Thoracic aorta (tissue), 2 donors: ENCODE data around the gene XG. TPM values are rescaled to one million over a fixed set of nuclear protein-coding genes. Genes with fewer than 3 reads are reported as not detected.

Experiments used
- ATAC-seq: fragments of 150-250 bp; one replicate; pipeline ENCODE4 v1.8.0; 2017; ENCODE audit warnings: low read depth; ENCODE audit not compliant: insufficient number of reproducible peaks, low FRiP score
- DNase-seq: peaks from one replicate; pipeline ENCODE4 v3.0.0-alpha.2; 2020; ENCODE audit warnings: low spot score
- H3K27ac ChIP-seq, 2 donors: fragments of 200-600 bp; sonication (generic); 1 replicate in 1 of 2; 2 replicates in 1 of 2; pipeline ENCODE4 v1.5.1; 2016; ENCODE audit warnings: mild to moderate bottlenecking in 2 of 2, moderate library complexity in 2 of 2
- H3K27me3 ChIP-seq: fragments of 200-600 bp; sonication (generic); replicated peaks from 2 replicates; pipeline ENCODE4 v1.6.0; 2016; ENCODE audit warnings: mild to moderate bottlenecking; ENCODE audit not compliant: insufficient read depth
- H3K36me3 ChIP-seq: fragments of 200-600 bp; sonication (generic); one replicate; pipeline ENCODE4 v1.5.1; 2016
- H3K4me1 ChIP-seq, 2 donors: fragments of 200-600 bp; sonication (generic); 1 replicate in 1 of 2; 2 replicates in 1 of 2; pipeline versions ENCODE4 v1.5.1 to v1.6.0; 2016; ENCODE audit warnings: low read depth in 2 of 2, mild to moderate bottlenecking in 1 of 2; ENCODE audit not compliant: control insufficient read depth in 1 of 2
- H3K4me3 ChIP-seq: fragments of 200-600 bp; sonication (generic); 2 replicates; pipeline ENCODE4 v1.5.1; 2016; ENCODE audit warnings: mild to moderate bottlenecking
- H3K9me3 ChIP-seq: fragments of 200-600 bp; sonication (generic); 2 replicates; pipeline ENCODE4 v1.5.1; 2016
- total RNA-seq, 2 donors: library from RNA; depleted of rRNA; stranded (reverse); fragments of >200 nt; gene quantifications; one replicate each; pipeline versions ENCODE4 v1.1.0 to v1.2.3, GENCODE V29; 2016
- TF ChIP-seq, protein P1 (sequence below): fragments of 200-600 bp; sonication (generic); IDR thresholded peaks from one replicate; pipeline ENCODE4 v1.5.1; 2019; ENCODE audit warnings: antibody characterized with exemption

XG gene
- total RNA-seq, 2 donors from 2014 or later, result 18.1 to 29.6 TPM

DNA sequence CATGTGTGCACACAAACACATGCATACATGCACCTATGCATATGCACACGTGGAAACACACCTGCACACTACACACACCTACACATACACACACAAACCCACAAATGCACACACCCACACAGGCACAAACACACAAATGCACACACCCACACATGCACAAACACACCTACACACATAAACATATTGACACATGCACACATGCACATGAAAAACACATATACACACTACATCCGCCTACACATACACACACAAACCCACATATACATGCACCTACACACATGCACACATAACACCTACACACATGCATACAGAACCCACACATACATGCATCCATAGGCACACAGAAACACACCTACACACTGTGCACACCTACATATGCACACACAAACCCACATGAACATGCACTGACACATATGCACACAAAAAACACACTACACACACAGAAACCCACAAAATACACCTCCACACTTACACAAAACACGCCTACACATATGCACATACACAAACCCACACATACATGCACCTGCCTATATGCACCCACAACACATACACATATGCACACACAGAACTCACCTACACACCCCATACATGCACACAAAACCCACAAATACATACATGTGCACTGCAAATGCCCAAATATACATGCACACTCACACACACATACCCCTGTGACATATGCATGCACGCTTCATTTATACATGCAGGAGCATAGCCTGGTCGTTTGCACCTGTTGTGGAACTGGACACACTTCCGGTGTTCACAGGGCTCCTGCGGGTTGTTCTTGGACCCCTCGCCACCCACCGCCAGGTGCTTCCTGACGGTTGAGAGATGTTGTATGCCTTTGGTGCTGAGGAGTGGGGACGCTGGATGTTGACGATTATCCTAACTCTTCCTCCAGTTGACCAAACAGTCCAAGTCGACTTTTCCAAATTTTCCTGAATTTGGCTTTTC is 38.7 kb upstream of the XG start:
- TF ChIP-seq, protein P1, sequence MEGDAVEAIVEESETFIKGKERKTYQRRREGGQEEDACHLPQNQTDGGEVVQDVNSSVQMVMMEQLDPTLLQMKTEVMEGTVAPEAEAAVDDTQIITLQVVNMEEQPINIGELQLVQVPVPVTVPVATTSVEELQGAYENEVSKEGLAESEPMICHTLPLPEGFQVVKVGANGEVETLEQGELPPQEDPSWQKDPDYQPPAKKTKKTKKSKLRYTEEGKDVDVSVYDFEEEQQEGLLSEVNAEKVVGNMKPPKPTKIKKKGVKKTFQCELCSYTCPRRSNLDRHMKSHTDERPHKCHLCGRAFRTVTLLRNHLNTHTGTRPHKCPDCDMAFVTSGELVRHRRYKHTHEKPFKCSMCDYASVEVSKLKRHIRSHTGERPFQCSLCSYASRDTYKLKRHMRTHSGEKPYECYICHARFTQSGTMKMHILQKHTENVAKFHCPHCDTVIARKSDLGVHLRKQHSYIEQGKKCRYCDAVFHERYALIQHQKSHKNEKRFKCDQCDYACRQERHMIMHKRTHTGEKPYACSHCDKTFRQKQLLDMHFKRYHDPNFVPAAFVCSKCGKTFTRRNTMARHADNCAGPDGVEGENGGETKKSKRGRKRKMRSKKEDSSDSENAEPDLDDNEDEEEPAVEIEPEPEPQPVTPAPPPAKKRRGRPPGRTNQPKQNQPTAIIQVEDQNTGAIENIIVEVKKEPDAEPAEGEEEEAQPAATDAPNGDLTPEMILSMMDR, result no peak
- H3K4me3 ChIP-seq, result no peak overlapping the region
- no peaks in the 10 kb centered on the region for H3K9me3 ChIP-seq
- peaks cover 28% of the 10 kb centered on the region for H3K36me3 ChIP-seq
- H3K27me3 ChIP-seq, result no peaks in the 10 kb centered on the region
- H3K27ac ChIP-seq, result no peak overlapping the region
- DNase-seq (no peak), ATAC-seq (no peak)
- H3K4me1 ChIP-seq, result peaks cover 16 to 30% of the 10 kb centered on the region in 2 donors

DNA sequence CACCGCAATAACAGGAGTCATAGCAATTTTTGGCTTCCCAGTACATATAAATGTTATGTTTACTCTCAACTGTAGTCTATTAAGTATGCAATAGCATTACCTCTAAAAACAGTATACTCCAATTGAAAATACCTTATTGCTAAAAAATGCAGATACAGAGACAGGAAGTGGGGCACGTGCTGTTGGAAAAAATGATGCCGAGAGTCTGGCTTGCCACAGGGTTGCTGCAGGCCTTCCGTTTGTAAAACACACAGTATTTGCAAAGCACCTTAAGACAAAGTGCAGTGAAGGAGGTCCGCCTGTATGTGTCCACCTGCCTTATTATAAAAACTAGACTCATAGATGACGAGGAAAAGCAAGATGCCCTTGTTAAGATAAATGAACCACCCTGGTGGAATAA is 37.3 kb upstream of the XG start:
- H3K9me3 ChIP-seq, result no peaks in the 10 kb centered on the region
- no peaks in the 10 kb centered on the region for H3K27me3 ChIP-seq
- H3K36me3 ChIP-seq, result peaks cover 41% of the 10 kb centered on the region
- no peak overlapping the region for H3K4me3 ChIP-seq
- peaks cover 11 to 19% of the 10 kb centered on the region in 2 donors for H3K4me1 ChIP-seq
- TF ChIP-seq, protein P1, result no peak
- DNase-seq (no peak), ATAC-seq (no peak)
- H3K27ac ChIP-seq, result no peak overlapping the region

DNA sequence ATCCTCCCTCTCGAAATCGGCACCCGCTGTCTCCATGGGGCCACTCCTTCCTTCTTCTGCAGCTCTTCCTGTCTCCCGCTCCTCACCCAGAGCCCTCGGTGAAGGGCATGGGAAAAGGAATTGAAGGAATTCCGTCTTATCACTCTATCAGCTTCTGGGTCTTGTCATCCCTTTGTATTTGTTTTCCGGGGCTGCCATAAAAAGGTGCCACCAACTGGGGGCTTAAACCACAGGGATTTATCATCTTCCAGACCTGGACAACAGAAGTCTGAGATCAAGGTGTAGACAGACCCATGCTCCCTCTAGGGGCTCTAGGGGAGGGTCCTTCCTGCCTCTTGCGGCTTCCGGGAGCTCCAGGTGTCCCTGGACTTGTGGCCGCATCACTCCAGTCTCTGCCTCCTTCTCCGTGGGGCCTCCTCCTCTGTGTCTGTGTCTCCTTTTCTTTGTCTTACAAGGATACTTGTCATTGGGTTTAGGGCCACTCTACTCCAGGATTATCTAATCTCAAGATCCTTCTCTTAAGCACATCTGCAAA is 36.7 kb upstream of the XG start:
- peaks cover 7 to 13% of the 10 kb centered on the region in 2 donors for H3K4me1 ChIP-seq
- no peak for DNase-seq
- H3K4me3 ChIP-seq, result no peak overlapping the region
- H3K9me3 ChIP-seq, result no peaks in the 10 kb centered on the region
- H3K36me3 ChIP-seq, result peaks cover 46% of the 10 kb centered on the region
- no peak overlapping the region for H3K27ac ChIP-seq
- no peaks in the 10 kb centered on the region for H3K27me3 ChIP-seq
- ATAC-seq, result no peak
- TF ChIP-seq, protein P1, result no peak

DNA sequence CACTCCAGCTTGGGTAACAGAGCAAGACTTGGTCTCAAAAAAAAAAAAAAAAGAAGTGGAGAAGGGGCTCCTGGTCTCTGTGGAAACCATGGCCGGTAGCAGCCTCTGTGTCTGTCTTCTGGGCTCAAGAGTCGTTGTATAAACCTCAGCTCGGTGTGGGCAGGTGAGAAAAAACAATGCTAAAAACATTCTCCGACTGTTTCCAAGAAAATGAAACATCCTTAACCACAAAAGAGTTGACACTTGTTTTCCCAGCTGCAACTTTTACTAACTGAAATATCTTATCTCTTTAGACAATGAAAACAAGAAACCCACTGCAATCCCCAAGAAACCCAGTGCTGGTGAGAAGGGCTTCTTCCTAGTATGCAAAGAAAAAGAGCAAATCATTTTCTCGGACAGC is 34.5 kb upstream of the XG start:
- TF ChIP-seq, protein P1, result no peak
- Histone ChIP-seq H3K4me1 (peaks cover 0 to 5% of the 10 kb centered on the region in 2 donors), H3K4me3 (no peak overlapping the region), H3K36me3 (peaks cover 56% of the 10 kb centered on the region), H3K27me3 (no peaks in the 10 kb centered on the region), H3K9me3 (no peaks in the 10 kb centered on the region), H3K27ac (no peak overlapping the region)
- no peak for ATAC-seq
- no peak for DNase-seq

DNA sequence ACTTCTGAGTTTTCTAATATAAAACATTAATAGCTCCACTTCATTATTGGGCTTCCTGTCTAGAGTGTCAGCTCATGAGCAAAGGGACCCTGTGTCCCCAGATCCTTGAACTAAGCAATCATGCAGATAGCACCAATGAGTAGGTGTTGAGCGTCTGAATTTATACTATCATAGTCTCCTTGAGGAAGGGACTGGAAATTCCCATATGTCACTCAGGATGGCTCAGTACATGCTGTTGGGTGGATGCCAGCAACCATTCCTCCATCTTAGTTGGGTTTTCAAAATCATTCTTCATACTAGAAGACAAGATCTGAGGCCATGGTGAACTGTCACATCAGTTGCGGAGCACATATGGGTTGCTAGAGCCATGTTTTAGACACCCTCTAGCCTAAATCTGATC is 33.0 kb upstream of the XG start:
- Histone ChIP-seq H3K36me3 (peaks cover 71% of the 10 kb centered on the region), H3K4me3 (no peak overlapping the region), H3K27me3 (no peaks in the 10 kb centered on the region), H3K27ac (no peak overlapping the region), H3K9me3 (no peaks in the 10 kb centered on the region), H3K4me1 (peaks cover 0 to 5% of the 10 kb centered on the region in 2 donors)
- TF ChIP-seq, protein P1, result no peak
- DNase-seq (no peak), ATAC-seq (no peak)
